ENCODE data around the gene ASTN1.

The ASTN1 gene

GRCh38 chr1:177116941-177117340 is 47.6 kb downstream of the ASTN1 start:
- Histone ChIP-seq H3K4me3 (no peak overlapping the region), H3K36me3 (ENCODE audit: insufficient read depth, low read length) (no peaks in the 10 kb centered on the region), H3K9me3 (ENCODE audit: low read depth, low read length) (no peaks in the 10 kb centered on the region), H3K27ac (no peak overlapping the region), H3K9ac (ENCODE audit: insufficient read length) (no peak overlapping the region)
- DNase-seq (ENCODE audit: low read depth, low spot score), result no peak
- TF ChIP-seq FOXP2 (optimal IDR thresholded peaks at IDR 0.05; ENCODE audit: control extremely low read depth, extremely low read length, insufficient read depth) (no peak), EZH2 (IDR thresholded peaks at IDR 0.05) (no peak), POLR2AphosphoS5 (IDR thresholded peaks at IDR 0.05; ENCODE audit: borderline replicate concordance, low read depth, low read length) (no peak)

DNA sequence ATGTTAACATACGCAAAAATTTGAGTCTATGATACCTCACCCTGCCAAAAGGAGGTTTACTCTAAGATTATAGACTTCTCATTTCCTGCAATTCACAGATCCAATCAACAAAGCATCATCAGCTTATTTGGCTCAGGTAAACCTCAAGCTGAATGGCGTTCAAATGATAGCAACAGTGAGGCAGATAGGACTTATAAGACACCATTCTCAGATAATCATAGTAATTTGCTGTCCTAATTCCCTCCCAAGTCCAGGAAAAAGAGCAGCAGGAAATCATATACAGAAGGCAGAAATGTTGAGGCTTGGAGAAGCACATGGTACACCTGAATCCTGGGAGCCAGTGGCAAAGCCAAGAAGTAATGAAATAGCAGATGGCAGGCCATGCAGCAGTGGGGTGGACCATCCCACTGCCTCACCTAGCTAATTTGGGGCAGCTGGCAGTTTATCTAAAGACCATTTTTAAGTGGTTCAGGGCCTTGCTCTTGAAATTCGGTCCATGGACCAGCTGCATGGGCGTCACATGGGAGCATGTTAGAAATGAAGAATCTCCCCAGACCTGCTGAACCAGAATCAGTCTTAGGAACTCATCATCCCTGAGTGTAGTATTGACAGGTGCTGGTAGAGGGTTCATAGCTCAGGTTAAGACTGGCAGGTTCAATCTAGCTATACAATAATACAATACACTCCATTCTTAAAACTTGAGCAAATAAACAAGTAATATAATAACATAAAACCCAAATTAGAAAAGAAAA is 57.7 kb downstream of the ASTN1 start:
- Histone ChIP-seq H3K36me3 (ENCODE audit: insufficient read depth, low read length) (no peaks in the 10 kb centered on the region), H3K9me3 (ENCODE audit: low read depth, low read length) (no peaks in the 10 kb centered on the region), H3K9ac (ENCODE audit: insufficient read length) (no peak overlapping the region), H3K27ac (no peak overlapping the region), H3K4me3 (no peak overlapping the region)
- no peak for DNase-seq (ENCODE audit: low read depth, low spot score)
- TF ChIP-seq EZH2 (IDR thresholded peaks at IDR 0.05) (no peak), POLR2AphosphoS5 (IDR thresholded peaks at IDR 0.05; ENCODE audit: borderline replicate concordance, low read depth, low read length) (no peak), FOXP2 (optimal IDR thresholded peaks at IDR 0.05; ENCODE audit: control extremely low read depth, extremely low read length, insufficient read depth) (no peak)

GRCh38 chr1:177106196-177106595 is 58.3 kb downstream of the ASTN1 start:
- Histone ChIP-seq H3K4me3 (no peak overlapping the region), H3K36me3 (ENCODE audit: insufficient read depth, low read length) (no peaks in the 10 kb centered on the region), H3K27ac (no peak overlapping the region), H3K9me3 (ENCODE audit: low read depth, low read length) (no peaks in the 10 kb centered on the region), H3K9ac (ENCODE audit: insufficient read length) (no peak overlapping the region)
- DNase-seq (ENCODE audit: low read depth, low spot score), result no peak
- no peak for TF ChIP-seq POLR2AphosphoS5 (IDR thresholded peaks at IDR 0.05; ENCODE audit: borderline replicate concordance, low read depth, low read length)
- TF ChIP-seq EZH2 (IDR thresholded peaks at IDR 0.05), result no peak
- TF ChIP-seq FOXP2 (optimal IDR thresholded peaks at IDR 0.05; ENCODE audit: control extremely low read depth, extremely low read length, insufficient read depth), result no peak

GRCh38 chr1:177103005-177103852 is 61.3 kb downstream of the ASTN1 start:
- Histone ChIP-seq H3K27ac (no peak overlapping the region), H3K9me3 (ENCODE audit: low read depth, low read length) (no peaks in the 10 kb centered on the region), H3K9ac (ENCODE audit: insufficient read length) (no peak overlapping the region), H3K36me3 (ENCODE audit: insufficient read depth, low read length) (no peaks in the 10 kb centered on the region), H3K4me3 (no peak overlapping the region)
- no peak for TF ChIP-seq FOXP2 (optimal IDR thresholded peaks at IDR 0.05; ENCODE audit: control extremely low read depth, extremely low read length, insufficient read depth)
- no peak for TF ChIP-seq POLR2AphosphoS5 (IDR thresholded peaks at IDR 0.05; ENCODE audit: borderline replicate concordance, low read depth, low read length)
- no peak for TF ChIP-seq EZH2 (IDR thresholded peaks at IDR 0.05)
- DNase-seq (ENCODE audit: low read depth, low spot score), result no peak

GRCh38 chr1:177092001-177092400 is 72.5 kb downstream of the ASTN1 start:
- Histone ChIP-seq H3K9ac (ENCODE audit: insufficient read length) (no peak overlapping the region), H3K27ac (no peak overlapping the region), H3K4me3 (no peak overlapping the region), H3K36me3 (ENCODE audit: insufficient read depth, low read length) (no peaks in the 10 kb centered on the region), H3K9me3 (ENCODE audit: low read depth, low read length) (no peaks in the 10 kb centered on the region)
- TF ChIP-seq FOXP2 (optimal IDR thresholded peaks at IDR 0.05; ENCODE audit: control extremely low read depth, extremely low read length, insufficient read depth) (no peak), POLR2AphosphoS5 (IDR thresholded peaks at IDR 0.05; ENCODE audit: borderline replicate concordance, low read depth, low read length) (no peak), EZH2 (IDR thresholded peaks at IDR 0.05) (no peak)
- no peak for DNase-seq (ENCODE audit: low read depth, low spot score)

DNA sequence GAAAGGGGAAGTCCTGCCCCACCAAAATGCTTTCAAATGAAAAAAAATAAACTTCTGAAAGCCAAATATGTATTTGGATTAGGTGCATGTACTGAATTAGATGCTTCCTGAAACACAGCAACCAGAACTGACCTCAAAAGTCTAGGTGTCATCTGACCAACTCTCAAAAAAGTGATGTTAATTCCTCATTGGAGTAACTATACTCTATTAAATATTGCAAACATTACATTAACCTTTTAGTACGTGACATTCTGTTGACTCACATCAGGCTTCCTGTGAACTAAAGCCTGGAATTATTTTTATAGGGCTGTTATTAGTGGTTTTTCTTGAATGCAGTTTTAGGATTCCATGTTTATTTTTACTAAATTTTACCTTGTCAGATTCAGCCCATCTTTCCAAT is 73.5 kb downstream of the ASTN1 start:
- H3K27ac ChIP-seq, result no peak overlapping the region
- H3K9ac ChIP-seq (ENCODE audit: insufficient read length), result no peak overlapping the region
- H3K9me3 ChIP-seq (ENCODE audit: low read depth, low read length), result no peaks in the 10 kb centered on the region
- TF ChIP-seq EZH2 (IDR thresholded peaks at IDR 0.05) (no peak), POLR2AphosphoS5 (IDR thresholded peaks at IDR 0.05; ENCODE audit: borderline replicate concordance, low read depth, low read length) (no peak), FOXP2 (optimal IDR thresholded peaks at IDR 0.05; ENCODE audit: control extremely low read depth, extremely low read length, insufficient read depth) (no peak)
- H3K36me3 ChIP-seq (ENCODE audit: insufficient read depth, low read length), result no peaks in the 10 kb centered on the region
- no peak for DNase-seq (ENCODE audit: low read depth, low spot score)
- no peak overlapping the region for H3K4me3 ChIP-seq

DNA sequence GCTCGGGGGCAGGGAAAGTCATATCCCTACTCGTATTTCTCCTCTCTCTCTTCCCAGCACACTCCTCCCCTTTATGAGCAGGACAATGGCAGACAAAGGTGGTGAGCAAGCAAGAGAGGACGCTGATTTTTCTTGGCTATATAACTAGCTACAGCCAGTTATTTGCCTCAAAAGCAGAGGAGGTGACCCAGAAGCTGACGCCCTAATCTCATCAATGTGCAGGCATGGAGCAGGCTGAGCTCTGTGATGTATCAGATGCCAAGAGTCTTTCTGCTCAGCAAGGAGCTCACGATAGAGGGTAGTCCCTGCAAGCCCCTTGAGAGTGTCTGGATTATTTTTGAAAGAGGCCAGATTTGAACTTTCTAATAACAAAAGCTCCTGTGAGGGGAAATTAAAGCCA is 75.5 kb downstream of the ASTN1 start:
- Histone ChIP-seq H3K36me3 (ENCODE audit: insufficient read depth, low read length) (no peaks in the 10 kb centered on the region), H3K9ac (ENCODE audit: insufficient read length) (no peak overlapping the region), H3K27ac (no peak overlapping the region), H3K9me3 (ENCODE audit: low read depth, low read length) (no peaks in the 10 kb centered on the region), H3K4me3 (no peak overlapping the region)
- TF ChIP-seq EZH2 (IDR thresholded peaks at IDR 0.05) (no peak), POLR2AphosphoS5 (IDR thresholded peaks at IDR 0.05; ENCODE audit: borderline replicate concordance, low read depth, low read length) (no peak), FOXP2 (optimal IDR thresholded peaks at IDR 0.05; ENCODE audit: control extremely low read depth, extremely low read length, insufficient read depth) (no peak)
- DNase-seq (ENCODE audit: low read depth, low spot score), result no peak

GRCh38 chr1:177082855-177083693 is 81.4 kb downstream of the ASTN1 start:
- TF ChIP-seq EZH2 (IDR thresholded peaks at IDR 0.05) (no peak), POLR2AphosphoS5 (IDR thresholded peaks at IDR 0.05; ENCODE audit: borderline replicate concordance, low read depth, low read length) (no peak), FOXP2 (optimal IDR thresholded peaks at IDR 0.05; ENCODE audit: control extremely low read depth, extremely low read length, insufficient read depth) (no peak)
- no peak overlapping the region for H3K9ac ChIP-seq (ENCODE audit: insufficient read length)
- DNase-seq (ENCODE audit: low read depth, low spot score), result no peak
- no peak overlapping the region for H3K27ac ChIP-seq
- no peak overlapping the region for H3K4me3 ChIP-seq
- H3K36me3 ChIP-seq (ENCODE audit: insufficient read depth, low read length), result no peaks in the 10 kb centered on the region
- H3K9me3 ChIP-seq (ENCODE audit: low read depth, low read length), result no peaks in the 10 kb centered on the region
